Osteoblast (primary cell): ENCODE data around the gene ALAD. TPM values are rescaled to one million over a fixed set of nuclear protein-coding genes. Genes with fewer than 3 reads are reported as not detected.

Experiments
- DNase-seq: peaks from one replicate; pipeline ENCODE4 v3.0.0; 2011; ENCODE audit warnings: low spot score, mixed read lengths; ENCODE audit not compliant: insufficient read length; ENCODE audit errors: missing footprints
- H2AFZ ChIP-seq: 2 replicates; pipeline ENCODE4 v1.6.0; 2011; ENCODE audit warnings: mild to moderate bottlenecking, low read length
- H3K27ac ChIP-seq: 2 replicates; pipeline ENCODE4 v1.5.1; 2011; ENCODE audit warnings: mild to moderate bottlenecking, low read depth, low read length, moderate library complexity
- H3K27me3 ChIP-seq: 2 replicates; pipeline ENCODE4 v1.6.0; 2012; ENCODE audit warnings: mild to moderate bottlenecking, control low read depth, inconsistent platforms, low read length, moderate library complexity; ENCODE audit not compliant: insufficient read depth
- H3K36me3 ChIP-seq: 2 replicates; pipeline ENCODE4 v1.5.1; 2011; ENCODE audit warnings: mild to moderate bottlenecking, low read length, control low read depth, moderate library complexity; ENCODE audit not compliant: insufficient read depth
- H3K4me1 ChIP-seq: 2 replicates; pipeline ENCODE4 v1.5.1; 2011; ENCODE audit warnings: mild to moderate bottlenecking, low read length, control low read depth, moderate library complexity; ENCODE audit not compliant: insufficient read depth
- H3K4me2 ChIP-seq: 2 replicates; pipeline ENCODE4 v1.6.0; 2011; ENCODE audit warnings: mild to moderate bottlenecking, low read length; ENCODE audit not compliant: insufficient read depth
- H3K4me3 ChIP-seq: fragments of 200-600 bp; sonication (generic); 3 replicates; pipeline ENCODE4 v1.5.1; 2012; ENCODE audit warnings: mild to moderate bottlenecking, low read length, inconsistent platforms; ENCODE audit not compliant: insufficient read depth
- H3K79me2 ChIP-seq: 2 replicates; pipeline ENCODE4 v1.6.0; 2012; ENCODE audit warnings: mild to moderate bottlenecking, low read length, control low read depth, inconsistent platforms; ENCODE audit not compliant: insufficient read depth
- H3K9me3 ChIP-seq: 2 replicates; pipeline ENCODE4 v1.5.1; 2011; ENCODE audit warnings: low read depth, low read length, control low read depth
- H4K20me1 ChIP-seq: 2 replicates; pipeline ENCODE4 v1.6.0; 2012; ENCODE audit warnings: mild to moderate bottlenecking, low read length, control low read depth; ENCODE audit not compliant: insufficient read depth
- total RNA-seq: library from RNA; depleted of rRNA; stranded (reverse); fragments of >200 nt; gene quantifications from 2 replicates; pipeline ENCODE4 v1.2.3, GENCODE V29; 2012
- TF ChIP-seq, protein P1 (sequence below): IDR thresholded peaks from 2 replicates; pipeline ENCODE4 v1.5.1; 2011; ENCODE audit warnings: mild to moderate bottlenecking, low read depth, low read length, moderate library complexity; ENCODE audit errors: extremely low read depth

ALAD gene
- total RNA-seq, 1 donor: 26.8 TPM

DNA sequence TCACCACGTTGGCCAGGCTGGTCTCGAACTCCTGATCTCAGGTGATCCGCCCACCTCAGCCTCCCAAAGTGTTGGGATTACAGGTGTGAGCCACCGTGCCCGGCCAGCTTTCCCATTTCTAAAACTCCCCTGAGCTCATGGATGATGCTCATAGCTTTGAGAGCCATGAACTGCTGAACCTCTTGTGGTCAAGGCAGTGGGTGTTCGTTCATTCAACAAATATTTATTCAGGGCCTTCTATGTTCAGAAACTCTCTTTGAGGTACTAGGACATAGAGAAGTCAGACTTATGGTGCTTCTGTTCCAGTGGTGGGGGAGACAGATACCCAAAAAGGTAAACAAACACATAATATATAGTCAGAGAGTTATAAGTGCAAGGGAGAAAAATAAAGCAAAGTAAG, 49.1 kb downstream of the ALAD start:
- H3K27me3 ChIP-seq: peaks cover 60% of the 10 kb centered on the region
- no peak overlapping the region for H3K27ac ChIP-seq
- H3K4me3 ChIP-seq: no peak overlapping the region
- TF ChIP-seq, protein P1, sequence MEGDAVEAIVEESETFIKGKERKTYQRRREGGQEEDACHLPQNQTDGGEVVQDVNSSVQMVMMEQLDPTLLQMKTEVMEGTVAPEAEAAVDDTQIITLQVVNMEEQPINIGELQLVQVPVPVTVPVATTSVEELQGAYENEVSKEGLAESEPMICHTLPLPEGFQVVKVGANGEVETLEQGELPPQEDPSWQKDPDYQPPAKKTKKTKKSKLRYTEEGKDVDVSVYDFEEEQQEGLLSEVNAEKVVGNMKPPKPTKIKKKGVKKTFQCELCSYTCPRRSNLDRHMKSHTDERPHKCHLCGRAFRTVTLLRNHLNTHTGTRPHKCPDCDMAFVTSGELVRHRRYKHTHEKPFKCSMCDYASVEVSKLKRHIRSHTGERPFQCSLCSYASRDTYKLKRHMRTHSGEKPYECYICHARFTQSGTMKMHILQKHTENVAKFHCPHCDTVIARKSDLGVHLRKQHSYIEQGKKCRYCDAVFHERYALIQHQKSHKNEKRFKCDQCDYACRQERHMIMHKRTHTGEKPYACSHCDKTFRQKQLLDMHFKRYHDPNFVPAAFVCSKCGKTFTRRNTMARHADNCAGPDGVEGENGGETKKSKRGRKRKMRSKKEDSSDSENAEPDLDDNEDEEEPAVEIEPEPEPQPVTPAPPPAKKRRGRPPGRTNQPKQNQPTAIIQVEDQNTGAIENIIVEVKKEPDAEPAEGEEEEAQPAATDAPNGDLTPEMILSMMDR: no peak
- no peak overlapping the region for H2AFZ ChIP-seq
- DNase-seq: peak; percentile 74
- H4K20me1 ChIP-seq: no peaks in the 10 kb centered on the region
- no peaks in the 10 kb centered on the region for H3K36me3 ChIP-seq
- no peaks in the 10 kb centered on the region for H3K79me2 ChIP-seq
- H3K4me1 ChIP-seq: no peaks in the 10 kb centered on the region
- no peaks in the 10 kb centered on the region for H3K9me3 ChIP-seq
- no peak overlapping the region for H3K4me2 ChIP-seq

DNA sequence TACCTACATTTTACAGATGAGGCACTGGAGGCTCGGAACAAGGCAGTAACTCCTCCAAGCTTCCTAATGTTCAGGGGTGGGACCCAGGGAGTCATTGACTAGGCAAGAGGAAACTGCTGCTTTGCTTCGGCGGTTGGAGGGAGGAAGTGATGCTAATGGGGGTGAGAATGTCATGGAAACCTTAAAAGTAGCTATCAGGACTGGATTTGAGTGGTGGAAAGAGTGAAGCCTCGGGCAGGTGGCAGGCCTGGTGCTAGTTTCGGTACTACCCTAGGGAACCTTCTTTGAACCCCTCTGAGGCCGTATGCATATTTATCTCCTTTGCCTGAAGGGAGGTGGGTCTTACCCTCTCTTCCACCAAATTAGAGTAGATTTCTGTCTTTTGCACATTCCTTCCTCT, 50.1 kb downstream of the ALAD start:
- DNase-seq: no peak
- no peak overlapping the region for H2AFZ ChIP-seq
- no peak overlapping the region for H3K4me2 ChIP-seq
- TF ChIP-seq, protein P1: no peak
- H3K79me2 ChIP-seq: no peaks in the 10 kb centered on the region
- H3K4me3 ChIP-seq: no peak overlapping the region
- H3K4me1 ChIP-seq: no peaks in the 10 kb centered on the region
- H4K20me1 ChIP-seq: no peaks in the 10 kb centered on the region
- no peak overlapping the region for H3K27ac ChIP-seq
- no peaks in the 10 kb centered on the region for H3K36me3 ChIP-seq
- H3K27me3 ChIP-seq: peaks cover 60% of the 10 kb centered on the region
- H3K9me3 ChIP-seq: no peaks in the 10 kb centered on the region

DNA sequence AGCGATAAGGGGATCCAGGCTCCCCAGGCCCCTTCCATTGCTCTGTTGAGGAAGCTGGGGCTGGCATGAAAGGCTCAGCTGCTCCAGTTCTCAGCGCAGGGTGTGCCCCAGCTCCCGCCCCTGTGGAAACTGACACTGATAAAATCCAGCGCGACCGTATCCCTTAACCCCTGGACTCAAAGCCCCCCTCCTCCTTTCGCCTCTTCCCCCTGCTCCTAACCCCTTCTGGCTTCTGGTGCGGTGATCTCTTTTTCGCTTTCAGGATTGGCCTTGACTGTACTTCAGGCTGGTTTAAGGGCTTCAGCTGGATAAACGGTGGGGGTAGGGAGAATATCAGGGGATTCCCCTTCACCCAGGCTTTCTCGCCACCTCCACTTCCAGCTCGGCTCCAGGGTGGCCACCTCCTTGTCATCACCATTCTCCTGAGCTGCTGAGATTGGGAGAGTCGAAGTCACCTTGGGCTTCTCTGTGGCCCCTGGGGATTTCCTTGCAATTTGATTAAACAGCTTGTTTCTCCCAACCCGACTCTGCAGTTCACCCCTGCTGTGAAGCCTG, 50.9 kb downstream of the ALAD start:
- no peaks in the 10 kb centered on the region for H3K9me3 ChIP-seq
- peak overlapping the region; percentile 51 for H3K4me2 ChIP-seq
- no peak overlapping the region for H3K27ac ChIP-seq
- peaks cover 56% of the 10 kb centered on the region for H3K27me3 ChIP-seq
- H2AFZ ChIP-seq: no peak overlapping the region
- no peaks in the 10 kb centered on the region for H3K36me3 ChIP-seq
- H4K20me1 ChIP-seq: no peaks in the 10 kb centered on the region
- DNase-seq: no peak
- TF ChIP-seq, protein P1: no peak
- H3K4me3 ChIP-seq: peak overlapping the region; percentile 46
- no peaks in the 10 kb centered on the region for H3K4me1 ChIP-seq
- H3K79me2 ChIP-seq: no peaks in the 10 kb centered on the region

DNA sequence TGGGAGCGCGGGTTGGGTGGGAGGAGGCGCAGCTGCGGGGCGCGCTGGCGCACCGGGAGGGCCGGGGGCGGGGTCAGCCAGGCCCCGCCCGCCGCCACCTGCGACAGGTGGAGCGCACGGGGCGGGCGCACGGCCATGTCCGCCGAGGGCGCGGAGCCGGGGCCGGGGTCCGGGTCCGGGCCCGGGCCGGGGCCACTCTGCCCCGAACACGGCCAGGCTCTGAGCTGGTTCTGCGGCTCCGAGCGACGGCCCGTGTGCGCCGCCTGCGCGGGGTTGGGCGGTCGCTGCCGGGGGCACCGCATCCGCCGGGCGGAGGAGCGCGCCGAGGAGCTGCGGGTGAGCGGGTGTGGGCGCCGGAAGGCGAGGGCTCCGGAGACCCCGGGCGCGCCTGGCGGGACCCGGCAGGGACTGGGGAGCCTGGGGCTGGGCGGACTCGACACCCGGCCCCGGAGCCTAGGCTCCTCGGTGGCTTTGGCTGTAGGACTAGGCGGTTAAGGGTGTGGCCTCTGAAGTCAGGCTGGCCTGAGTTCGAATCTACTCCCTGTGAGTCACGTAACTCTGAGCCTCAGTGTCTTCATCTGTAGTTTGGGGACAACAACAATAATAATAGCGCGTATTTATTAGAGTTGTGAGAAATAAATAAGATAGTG, 51.5 kb downstream of the ALAD start, which contains the start of gene BSPRY:
TSS of gene BSPRY (plus strand) at position 97 of the 650 bp plus-strand sequence. CDS start at position 136, 39 bp downstream.
- peaks cover 50% of the 10 kb centered on the region for H3K27me3 ChIP-seq
- no peaks in the 10 kb centered on the region for H3K79me2 ChIP-seq
- H3K9me3 ChIP-seq: no peaks in the 10 kb centered on the region
- no peaks in the 10 kb centered on the region for H3K4me1 ChIP-seq
- H3K4me2 ChIP-seq: peak within 1 kb of the TSS; percentile 51
- H3K36me3 ChIP-seq: no peaks in the 10 kb centered on the region
- no peaks in the 10 kb centered on the region for H4K20me1 ChIP-seq
- TF ChIP-seq, protein P1: no peak
- H2AFZ ChIP-seq: peak within 1 kb of the TSS; percentile 47
- peak; percentile 79 for DNase-seq
- peak within 1 kb of the TSS; percentile 46 for H3K4me3 ChIP-seq
- H3K27ac ChIP-seq: no peak within 1 kb of the TSS
